ENCODE data around the gene GDPD3. TPM values are rescaled to one million over a fixed set of nuclear protein-coding genes. Genes with fewer than 3 reads are reported as not detected.

GDPD3 gene
- total and polyA plus RNA-seq, 2 of the 13 experiments (the other 11 are each of a cell fraction or from before 2014, with no cell fraction given) = 18.7 to 20.6 TPM

GRCh38 chr16:30063278-30063892, 50.0 kb downstream of the GDPD3 start (continued):
- TF ChIP-seq ZNF770 (CRISPR knock-in tag; IDR thresholded peaks at IDR 0.05) (no peak), ZMYM4 (CRISPR knock-in tag; IDR thresholded peaks at IDR 0.05) (no peak), POGK (CRISPR knock-in tag; conservative IDR thresholded peaks at IDR 0.05) (no peak), ZNF18 (CRISPR knock-in tag; IDR thresholded peaks at IDR 0.05; ENCODE audit: insufficient replicate concordance) (no peak), JUND (CRISPR knock-in tag; IDR thresholded peaks at IDR 0.05) (no peak), ZNF17 (CRISPR knock-in tag; IDR thresholded peaks at IDR 0.05) (no peak), ZNF777 (CRISPR knock-in tag; IDR thresholded peaks at IDR 0.05) (no peak), HOXD1 (CRISPR knock-in tag; IDR thresholded peaks at IDR 0.05) (0 out of 2 replicates have a peak, but pooled peaks have one; percentile 37), HNF4A (CRISPR knock-in tag; IDR thresholded peaks at IDR 0.05) (no peak), POLR2AphosphoS2 (IDR thresholded peaks at IDR 0.05; ENCODE audit: low read depth, low read length) (no peak), NR0B2 (CRISPR knock-in tag; IDR thresholded peaks at IDR 0.05) (no peak), ZNF441 (CRISPR knock-in tag; IDR thresholded peaks at IDR 0.05; ENCODE audit: borderline replicate concordance) (no peak), ZNF235 (CRISPR knock-in tag; IDR thresholded peaks at IDR 0.05; ENCODE audit: borderline replicate concordance) (no peak), ZNF101 (CRISPR knock-in tag; IDR thresholded peaks at IDR 0.05; ENCODE audit: borderline replicate concordance, low read depth) (no peak; the same call in 1 of the 2 replicates), ZNF256 (CRISPR knock-in tag; conservative IDR thresholded peaks at IDR 0.05) (no peak), KLF11 (CRISPR knock-in tag; IDR thresholded peaks at IDR 0.05) (no peak), HDAC6 (IDR thresholded peaks at IDR 0.05; ENCODE audit: low read depth, low read length) (no peak), KAT7 (CRISPR knock-in tag; IDR thresholded peaks at IDR 0.05; ENCODE audit: borderline replicate concordance) (no peak), BCL6 (CRISPR knock-in tag; IDR thresholded peaks at IDR 0.05) (no peak; the same call in 1 of the 2 replicates), TCF7 (IDR thresholded peaks at IDR 0.05; ENCODE audit: low read depth) (no peak), FOXK1 (CRISPR knock-in tag; IDR thresholded peaks at IDR 0.05; ENCODE audit: borderline replicate concordance, low read depth) (no peak), ZNF800 (CRISPR knock-in tag; IDR thresholded peaks at IDR 0.05) (no peak)

All from HepG2 (cell line).